Caco-2 (cell line): Measurements from ENCODE around the gene DGKI. TPM values are rescaled to one million over a fixed set of nuclear protein-coding genes. Genes with fewer than 3 reads are reported as not detected.

Source experiments
- BruUV-seq: library from RNA; stranded (reverse); fragments of 400-500 nt; replicated peaks from 2 replicates; lab custom pipeline; 2021; lab: Mats Ljungman, UMichigan
- CTCF ChIA-PET: fragments of 300-600 bp; sonication (Branson Sonifier 250); formaldehyde crosslinking; loops from one replicate; lab custom pipeline; 2022; ENCODE audit warnings: antibody characterized with exemption; lab: Charles Lee
- POLR2A ChIA-PET: fragments of 300-600 bp; sonication (Branson Sonifier 250); formaldehyde crosslinking; loops from one replicate; lab custom pipeline; 2022; ENCODE audit warnings: antibody characterized with exemption; lab: Charles Lee
- DNase-seq, 2 experiments: peaks; one replicate each; pipeline versions ENCODE4 v3.0.0 to v3.0.0-alpha.2; 2020 to 2022
- H3K27me3 ChIP-seq: replicated peaks from 2 replicates; pipeline ENCODE4 v1.6.0; 2011; ENCODE audit warnings: low read length; ENCODE audit not compliant: control insufficient read depth, insufficient read depth
- H3K36me3 ChIP-seq: 2 replicates; pipeline ENCODE4 v1.5.1; 2011; ENCODE audit warnings: low read length; ENCODE audit not compliant: control insufficient read depth, insufficient read depth
- H3K4me1 ChIP-seq: fragments of 250-450 bp; sonication (Bioruptor Pico); 2 replicates; pipeline ENCODE4 v1.5.1; 2020; ENCODE audit warnings: mild to moderate bottlenecking
- H3K4me3 ChIP-seq: 2 replicates; pipeline ENCODE4 v1.5.1; 2011; ENCODE audit warnings: low read depth, mild to moderate bottlenecking, control low read depth, low read length
- H3K9me3 ChIP-seq: fragments of 250-450 bp; sonication (Bioruptor Pico); 2 replicates; pipeline ENCODE4 v1.5.1; 2020; ENCODE audit warnings: mild to moderate bottlenecking, moderate library complexity
- H3K27ac Mint-ChIP-seq: one replicate; pipeline ENCODE4 v1.8.0; 2022; ENCODE audit warnings: mixed read lengths; ENCODE audit not compliant: unreplicated experiment
- H3K27me3 Mint-ChIP-seq: one replicate; pipeline ENCODE4 v1.8.0; 2022; ENCODE audit warnings: mixed read lengths; ENCODE audit not compliant: insufficient read depth, unreplicated experiment
- H3K36me3 Mint-ChIP-seq: one replicate; pipeline ENCODE4 v1.8.0; 2022; ENCODE audit warnings: mild to moderate bottlenecking, mixed read lengths; ENCODE audit not compliant: insufficient read depth, unreplicated experiment
- H3K4me1 Mint-ChIP-seq: one replicate; pipeline ENCODE4 v1.8.0; 2022; ENCODE audit warnings: low read depth, mixed read lengths; ENCODE audit not compliant: unreplicated experiment
- H3K4me3 Mint-ChIP-seq: one replicate; pipeline ENCODE4 v1.8.0; 2022; ENCODE audit warnings: mild to moderate bottlenecking, moderate library complexity, mixed read lengths; ENCODE audit not compliant: unreplicated experiment
- H3K9me3 Mint-ChIP-seq: one replicate; pipeline ENCODE4 v1.8.0; 2022; ENCODE audit warnings: mixed read lengths; ENCODE audit not compliant: unreplicated experiment
- CTCF ChIP-seq, 2 experiments: fragments of 200-600 bp in 1 of 2; IDR thresholded peaks; 1 replicate in 1 of 2; 2 replicates in 1 of 2; pipeline versions ENCODE4 v1.5.1 to v1.8.0; 2011 to 2022; ENCODE audit warnings: antibody characterized with exemption in 1 of 2, control low read depth in 1 of 2, inconsistent platforms in 1 of 2, low read depth in 1 of 2, low read length in 1 of 2, mild to moderate bottlenecking in 1 of 2, moderate library complexity in 1 of 2; ENCODE audit not compliant: insufficient read depth in 1 of 2, severe bottlenecking in 1 of 2, unreplicated experiment in 1 of 2
- intact Hi-C: fragments of 100-400 bp; cut with micrococcal nuclease; formaldehyde crosslinking; loops from one replicate; pipeline ENCODE4 v1.10.0; 2022; ENCODE audit not compliant: unreplicated experiment
- total RNA-seq: library from RNA; stranded (reverse); gene quantifications from 2 replicates; pipeline ENCODE4 v1.2.3, GENCODE V29; 2022

DGKI gene
- total RNA-seq, 1 experiment from 2014 or later, result 0.84 TPM

DNA sequence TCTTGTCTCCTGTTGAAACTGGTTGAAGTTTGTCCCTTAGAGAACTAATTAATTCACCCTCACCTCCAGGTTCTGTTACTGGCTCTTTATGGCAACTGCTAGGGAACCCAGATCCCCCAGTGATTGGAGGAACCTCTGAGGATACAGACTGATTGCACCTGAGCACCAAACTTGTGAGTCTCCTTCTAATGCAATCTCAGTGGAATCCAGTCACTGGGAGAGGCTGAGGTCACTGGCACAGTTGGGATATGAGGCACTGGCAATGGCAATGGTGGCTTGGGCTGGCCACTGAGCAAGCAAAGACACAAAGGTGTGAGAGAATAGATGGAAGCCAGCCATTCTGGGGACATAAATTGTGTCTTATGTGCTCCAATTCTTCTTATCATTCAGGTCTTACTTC, 5.3 kb upstream of the DGKI start:
- Mint-ChIP-seq H3K4me3 (no peak overlapping the region), H3K9me3 (no peaks in the 10 kb centered on the region), H3K27ac (no peak overlapping the region), H3K27me3 (no peaks in the 10 kb centered on the region), H3K4me1 (no peaks in the 10 kb centered on the region), H3K36me3 (peaks cover 16% of the 10 kb centered on the region)
- no TSS peak for BruUV-seq
- no peaks in the 10 kb centered on the region for H3K27me3 ChIP-seq
- no peaks in the 10 kb centered on the region for H3K9me3 ChIP-seq
- no peaks in the 10 kb centered on the region for H3K36me3 ChIP-seq
- H3K4me3 ChIP-seq, result no peak overlapping the region
- CTCF ChIA-PET, result no interaction called here
- POLR2A ChIA-PET, result no interaction called here
- intact Hi-C loops, result no loop called here
- DNase-seq, result no peak
- TF ChIP-seq CTCF (IDR thresholded peaks at IDR 0.05; ENCODE audit: insufficient read depth in 1 of 2, low read depth in 1 of 2, low read length in 1 of 2, severe bottlenecking in 1 of 2, unreplicated experiment in 1 of 2), result no peak
- no peaks in the 10 kb centered on the region for H3K4me1 ChIP-seq

GRCh38 chr7:137850972-137851945, 4.5 kb upstream of the DGKI start:
- Histone ChIP-seq H3K36me3 (no peaks in the 10 kb centered on the region), H3K27me3 (no peaks in the 10 kb centered on the region), H3K4me1 (no peaks in the 10 kb centered on the region), H3K4me3 (no peak overlapping the region), H3K9me3 (no peaks in the 10 kb centered on the region)
- Mint-ChIP-seq H3K9me3 (no peaks in the 10 kb centered on the region), H3K27me3 (no peaks in the 10 kb centered on the region), H3K4me1 (no peaks in the 10 kb centered on the region), H3K27ac (no peak overlapping the region), H3K36me3 (peaks cover 16% of the 10 kb centered on the region), H3K4me3 (no peak overlapping the region)
- intact Hi-C loops, result no loop called here
- BruUV-seq, result no TSS peak
- DNase-seq, result no peak
- ChIA-PET CTCF (no interaction called here), POLR2A (no interaction called here)
- TF ChIP-seq CTCF (IDR thresholded peaks at IDR 0.05; ENCODE audit: insufficient read depth in 1 of 2, low read depth in 1 of 2, low read length in 1 of 2, severe bottlenecking in 1 of 2, unreplicated experiment in 1 of 2), result no peak

GRCh38 chr7:137850571-137850970, 3.8 kb upstream of the DGKI start:
- peaks cover 16% of the 10 kb centered on the region for H3K36me3 Mint-ChIP-seq

More at GRCh38 chr7:137850571-137850970, 3.8 kb upstream of the DGKI start:
- no peaks in the 10 kb centered on the region for H3K27me3 ChIP-seq
- Mint-ChIP-seq H3K27me3 (no peaks in the 10 kb centered on the region), H3K4me1 (no peaks in the 10 kb centered on the region), H3K27ac (no peak overlapping the region), H3K9me3 (no peaks in the 10 kb centered on the region), H3K4me3 (no peak overlapping the region)
- H3K9me3 ChIP-seq, result no peaks in the 10 kb centered on the region
- H3K4me1 ChIP-seq, result no peaks in the 10 kb centered on the region
- CTCF ChIA-PET, result no interaction called here
- no peak for TF ChIP-seq CTCF (IDR thresholded peaks at IDR 0.05; ENCODE audit: insufficient read depth in 1 of 2, low read depth in 1 of 2, low read length in 1 of 2, severe bottlenecking in 1 of 2, unreplicated experiment in 1 of 2)
- intact Hi-C loops, result no loop called here
- no peak for DNase-seq
- POLR2A ChIA-PET, result no interaction called here
- no TSS peak for BruUV-seq
- no peaks in the 10 kb centered on the region for H3K36me3 ChIP-seq
- H3K4me3 ChIP-seq, result no peak overlapping the region
